KG1 (cell line): Measurements from ENCODE around the gene SCAMP4.
"Not testable (repeated sequence)": the region's sequence is repeated elsewhere in the genome, so short reads cannot be mapped to it uniquely, and the experiment has no call there.

Experiments used
- DNase-seq: peaks from one replicate; lab custom pipeline; 2025; lab: John Stamatoyannopoulos, UW

The SCAMP4 gene

DNA sequence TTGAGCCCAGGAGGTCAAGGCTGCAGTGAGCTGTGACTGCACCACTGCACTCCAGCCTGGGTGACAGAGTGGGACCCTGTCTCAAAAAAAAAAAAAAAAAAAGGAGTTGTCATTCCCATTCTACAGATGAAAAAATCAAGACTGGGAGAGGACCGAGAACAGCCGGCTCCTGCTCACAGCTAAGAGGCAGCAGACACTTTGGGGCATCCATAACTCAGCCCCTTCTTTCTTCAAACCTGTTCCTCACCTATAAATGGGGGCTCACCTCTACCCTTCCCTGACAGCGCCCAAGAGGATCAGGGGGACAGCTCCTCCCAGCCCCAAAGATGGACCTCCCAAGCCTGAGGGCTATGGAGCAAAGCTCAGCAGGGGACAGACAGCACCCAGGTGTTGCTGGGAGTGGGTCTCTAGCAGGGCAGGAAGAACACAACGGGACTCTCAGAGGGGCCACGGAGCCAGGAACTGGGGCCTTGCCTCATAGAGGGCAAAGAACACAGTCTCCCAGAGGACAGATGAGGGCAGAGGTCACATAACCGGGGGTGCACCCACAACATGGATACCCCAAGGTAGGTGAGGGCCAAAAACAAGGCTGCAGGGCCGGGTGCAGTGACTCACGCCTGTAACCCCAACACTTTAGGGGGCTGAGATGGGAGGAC lies 38.4 kb upstream of the SCAMP4 start:
- DNase-seq, result no peak

DNA sequence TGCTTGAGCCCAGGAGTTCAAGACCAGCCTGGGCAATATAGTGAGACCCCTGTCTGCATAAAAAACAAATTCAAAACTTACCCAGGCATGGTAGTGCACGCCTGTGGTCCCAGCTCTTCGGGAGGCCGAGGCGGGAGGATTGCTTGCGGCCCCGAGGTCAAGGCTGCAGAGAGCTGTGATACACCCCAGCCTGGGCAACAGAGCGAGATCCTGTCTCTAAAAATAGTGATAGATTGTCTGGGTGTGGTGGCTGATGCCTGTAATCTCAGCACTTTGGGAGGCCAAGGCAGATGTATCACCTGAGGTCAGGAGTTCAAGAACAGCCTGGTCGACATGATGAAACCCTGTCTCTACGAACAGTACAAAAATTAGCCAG lies 37.9 kb upstream of the SCAMP4 start:
- DNase-seq, result no peak

DNA sequence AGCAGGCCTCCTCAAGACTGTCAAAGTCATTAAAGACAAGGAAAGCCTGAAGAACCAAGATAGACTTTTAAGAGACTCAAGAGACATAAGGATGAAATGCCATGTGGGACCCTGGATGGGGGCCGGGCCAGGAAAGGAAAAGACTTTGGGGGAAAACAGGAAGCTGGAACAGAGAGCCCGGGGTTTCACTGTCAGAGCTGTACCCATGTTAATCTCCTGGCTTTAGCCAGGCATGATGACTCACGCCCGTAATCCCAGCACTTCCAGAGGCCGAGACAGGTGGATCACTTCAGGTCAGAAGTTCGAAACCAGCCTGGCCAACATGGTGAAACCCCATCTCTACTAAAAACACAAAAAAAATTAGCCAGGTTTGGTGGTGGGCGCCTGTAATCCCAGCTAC lies 36.2 kb upstream of the SCAMP4 start:
- no peak for DNase-seq

DNA sequence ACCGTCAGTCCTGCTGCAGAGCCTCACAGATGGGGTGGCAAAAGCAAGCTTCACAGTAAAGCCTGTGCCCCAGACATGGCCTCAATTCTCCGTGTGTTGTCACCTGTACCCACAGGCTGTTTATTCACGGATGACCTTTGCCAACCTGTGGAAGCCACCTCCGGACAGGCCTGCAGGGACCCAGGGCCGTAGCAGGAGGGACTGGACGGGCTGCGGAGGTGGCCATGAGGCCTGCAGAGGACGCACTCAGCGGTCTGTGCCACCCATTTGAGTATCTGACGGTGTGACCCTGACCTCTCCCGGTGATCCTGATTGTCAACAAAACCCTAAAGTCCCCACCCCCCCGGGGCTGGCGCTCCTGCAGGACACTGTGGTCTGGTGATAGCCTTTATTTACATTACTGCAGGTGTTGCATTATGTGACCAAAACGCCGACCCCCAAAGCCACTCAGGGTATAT lies 34.0 kb upstream of the SCAMP4 start:
- DNase-seq, result no peak

DNA sequence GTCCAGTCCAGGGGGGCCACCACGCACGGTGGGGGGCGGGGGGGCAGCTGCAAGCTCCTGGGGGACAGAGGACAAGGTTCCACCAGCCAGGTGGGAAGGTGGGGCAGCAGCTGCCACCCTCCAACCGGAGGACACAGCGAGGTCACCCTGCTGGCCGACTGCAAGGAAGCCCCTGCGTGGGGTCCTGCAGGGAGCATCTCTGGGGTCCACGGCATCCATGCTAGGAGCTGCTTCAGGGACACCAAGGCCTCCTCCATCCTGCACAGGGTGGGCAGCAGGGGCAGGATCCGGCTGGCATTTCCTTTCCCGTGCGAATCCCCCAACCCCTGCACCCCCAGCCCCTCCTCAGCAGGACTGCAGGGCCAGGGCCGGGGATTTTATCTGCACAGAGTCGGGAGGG lies 33.6 kb upstream of the SCAMP4 start:
- DNase-seq, result no peak

DNA sequence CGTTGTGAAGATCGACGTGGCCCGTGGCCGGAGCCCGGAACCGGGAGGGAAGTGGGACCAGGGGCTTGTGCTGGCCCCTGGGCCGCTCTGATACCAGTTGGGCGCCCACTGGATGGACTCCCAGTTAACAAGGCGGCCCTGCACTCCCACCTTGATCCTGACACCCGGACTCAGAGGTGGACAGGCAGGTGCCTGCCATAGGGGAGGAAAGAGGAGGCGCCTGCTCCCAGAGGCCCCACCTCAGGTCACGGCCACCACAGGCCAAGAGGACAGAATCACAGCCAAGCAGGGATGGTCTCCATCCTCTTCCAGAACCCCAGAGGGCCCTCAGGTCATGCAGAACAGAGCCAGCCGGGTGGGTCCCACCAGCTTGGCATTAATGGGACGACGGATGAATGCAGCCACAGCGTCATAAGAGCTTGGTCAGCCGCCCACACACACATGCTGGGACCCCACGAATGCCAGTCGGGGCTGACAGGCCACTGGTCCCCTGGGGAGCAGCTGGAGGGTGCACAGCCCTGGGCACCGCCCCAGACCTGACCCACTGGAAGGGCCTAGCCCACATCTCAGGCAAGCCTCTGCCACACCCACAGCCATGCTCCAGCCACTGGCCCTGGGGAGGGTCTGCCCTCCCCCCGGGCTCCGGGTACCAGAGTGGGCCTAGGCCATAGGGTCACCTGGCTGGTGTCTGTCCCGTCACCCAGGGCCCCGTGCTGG lies 32.2 kb upstream of the SCAMP4 start:
- DNase-seq, result no peak

DNA sequence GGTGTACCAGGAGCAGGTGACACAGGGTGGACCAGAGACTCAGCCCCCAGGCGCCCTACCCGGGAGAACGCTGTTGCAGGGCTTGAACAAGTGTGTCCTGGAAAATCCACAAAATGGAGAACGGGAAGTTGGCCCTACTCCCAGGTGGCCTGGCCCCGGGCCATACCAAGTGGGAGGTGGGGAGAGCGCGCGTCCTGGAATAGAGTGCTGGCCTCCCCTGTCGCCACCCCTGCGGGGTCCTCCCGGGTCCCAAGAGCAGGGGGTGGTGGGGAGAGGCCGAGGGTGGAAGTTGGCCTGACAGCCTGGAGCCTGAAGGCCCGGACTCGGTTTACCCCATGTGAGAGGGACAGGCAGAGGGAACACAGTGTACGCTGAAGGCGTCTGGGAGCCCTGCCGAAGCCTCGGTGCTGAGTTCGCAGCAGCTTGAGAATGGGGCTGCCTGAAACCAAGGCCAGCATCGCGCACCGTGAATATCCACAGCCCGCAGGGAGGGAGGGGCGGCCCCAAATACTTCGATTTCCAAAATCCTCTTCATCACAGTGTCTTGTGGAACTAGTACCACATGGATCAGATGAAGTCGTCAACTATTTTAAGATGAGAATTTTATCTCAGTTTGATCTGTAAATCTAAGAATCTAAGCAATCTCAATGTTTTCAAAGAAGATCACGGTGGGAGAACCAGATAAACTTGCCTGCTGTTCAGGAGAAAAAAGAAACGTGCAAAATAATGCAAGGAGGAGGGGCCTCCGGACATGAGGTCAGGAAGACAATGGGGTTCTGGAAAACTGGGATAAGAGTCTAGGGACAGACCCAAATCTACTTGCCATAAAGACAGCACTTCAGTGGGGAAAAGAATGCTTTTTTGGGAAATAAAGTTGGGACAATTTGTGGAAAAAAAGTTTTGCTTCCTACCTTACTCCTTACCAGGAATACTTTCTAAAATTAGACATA lies 31.4 kb upstream of the SCAMP4 start:
- DNase-seq, result no peak

DNA sequence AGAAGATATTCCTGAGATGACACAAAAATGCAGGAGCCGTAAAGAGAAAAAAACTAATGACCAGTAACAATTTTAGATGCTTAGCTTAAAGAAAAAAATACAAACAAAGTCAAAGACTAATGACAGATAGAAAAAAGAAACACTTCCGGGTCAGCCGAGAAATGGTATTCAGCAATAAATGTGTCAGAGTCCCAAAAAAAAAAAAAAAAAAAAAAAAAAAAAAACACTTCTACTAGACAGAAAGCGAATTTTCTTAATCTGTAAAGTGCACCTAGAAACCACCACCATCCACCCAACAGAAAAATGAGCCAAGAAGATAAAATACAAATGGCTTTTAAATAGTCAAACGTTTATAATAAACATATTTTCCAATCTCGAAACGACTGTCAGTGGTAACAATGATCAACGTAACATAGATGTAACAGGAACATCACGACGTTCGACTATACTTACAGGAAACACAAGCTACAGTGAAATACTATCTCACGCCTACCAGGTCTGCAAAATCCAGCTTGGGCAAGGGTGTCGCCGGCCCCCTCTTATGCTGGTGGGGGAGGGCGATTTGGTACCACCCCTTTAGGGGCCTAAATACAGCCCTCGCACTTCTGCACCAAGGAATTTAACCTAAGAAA lies 30.5 kb upstream of the SCAMP4 start:
- no peak for DNase-seq

DNA sequence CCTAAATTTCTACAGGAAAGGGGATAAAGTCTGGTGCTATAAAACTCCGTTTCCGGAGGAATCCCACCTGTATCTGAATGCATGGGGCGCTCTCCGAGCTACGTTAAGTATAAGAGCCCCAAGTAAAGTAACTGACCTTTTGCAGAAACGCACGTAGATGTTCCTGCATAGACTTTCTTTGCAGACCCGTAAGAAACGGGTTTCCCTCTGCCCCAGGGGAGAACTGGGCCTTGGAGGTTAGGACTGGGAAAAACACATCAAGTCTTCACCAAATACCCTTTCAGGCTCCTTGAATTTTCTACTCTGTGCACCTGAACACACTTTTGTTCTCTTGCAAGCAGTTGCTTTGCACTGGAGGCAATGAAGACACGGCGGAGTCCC lies 29.9 kb upstream of the SCAMP4 start:
- not testable (repeated sequence) for DNase-seq

DNA sequence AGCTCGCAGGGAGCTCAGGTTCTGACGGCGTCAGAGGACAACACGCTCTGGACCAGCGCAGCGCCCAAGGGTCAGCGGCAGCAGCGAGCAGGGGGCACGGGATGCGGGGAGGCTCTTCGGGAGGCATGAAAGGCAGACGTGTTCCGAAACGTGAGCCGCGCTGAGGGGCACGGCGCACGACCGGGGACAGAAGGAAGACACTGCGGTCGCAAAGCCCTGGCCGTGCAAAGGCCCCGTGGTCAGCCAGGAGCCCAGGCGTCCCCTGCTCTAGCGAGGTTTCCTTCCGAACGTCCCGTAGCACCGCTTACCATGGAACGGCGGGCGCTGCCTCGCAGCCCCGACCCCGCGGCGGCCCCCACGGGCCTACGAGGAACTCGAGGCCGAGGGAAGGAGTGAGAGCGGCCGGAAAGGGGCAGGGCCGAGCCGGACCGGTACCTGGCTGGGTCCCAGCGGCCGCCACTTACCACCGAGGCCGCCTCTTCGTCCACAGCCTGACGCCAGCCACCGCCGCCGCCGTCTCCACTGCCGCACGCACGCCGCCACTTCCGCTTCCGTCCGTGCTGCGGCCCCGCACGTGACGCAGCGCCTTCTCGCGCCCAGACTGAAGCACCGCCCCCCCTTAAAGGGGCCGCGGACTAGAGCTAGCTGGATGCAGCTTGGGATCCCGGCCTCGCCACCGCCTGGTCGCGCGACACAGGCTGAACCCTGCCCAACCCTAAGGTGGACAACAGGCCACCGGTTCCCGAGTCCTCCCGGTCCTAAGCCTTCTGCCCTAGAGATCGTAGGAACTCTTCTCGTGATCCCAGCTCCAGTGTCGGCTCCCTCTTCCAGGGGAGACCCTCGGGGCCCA lies 29.3 kb upstream of the SCAMP4 start:
- DNase-seq, result peak; percentile 51

DNA sequence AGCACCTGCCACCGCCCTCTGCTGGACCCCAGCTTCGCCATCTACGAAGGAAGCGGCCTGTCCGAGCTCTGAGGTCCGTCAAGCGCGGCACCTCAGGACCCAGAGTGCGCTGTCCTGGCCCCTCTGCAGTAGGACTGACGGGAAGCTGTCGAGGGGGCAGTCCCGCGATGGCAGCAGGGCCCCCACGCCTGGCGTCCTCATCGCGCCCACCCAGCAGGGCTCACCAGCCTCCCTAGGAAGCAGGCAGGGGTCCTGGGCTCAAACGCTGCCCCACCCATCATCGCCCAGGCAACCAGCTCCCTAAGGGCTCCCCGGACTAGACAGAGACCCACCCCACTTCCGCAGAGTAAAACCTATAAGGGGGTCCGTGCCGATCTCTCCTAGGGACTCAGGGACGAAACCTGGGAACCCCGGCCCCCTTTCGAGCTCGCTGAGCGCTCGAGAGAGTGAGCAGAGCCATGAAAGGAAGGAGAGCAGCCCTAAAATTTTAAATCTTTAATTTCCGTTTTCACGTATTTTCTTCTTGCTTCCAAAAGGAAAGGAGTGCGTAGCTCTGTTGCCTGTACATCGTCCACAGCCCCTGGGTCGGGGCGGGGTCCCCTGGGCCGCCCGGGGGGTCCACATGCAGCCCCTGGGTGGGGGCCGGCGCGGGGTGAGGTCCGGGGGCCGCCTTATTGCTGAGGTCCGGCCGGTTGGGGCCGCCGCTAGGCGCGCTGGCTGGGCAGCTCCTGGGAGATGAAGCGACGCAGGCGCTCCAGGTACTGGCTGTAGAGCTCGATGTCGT lies 28.5 kb upstream of the SCAMP4 start:
- DNase-seq, result not testable (repeated sequence)

DNA sequence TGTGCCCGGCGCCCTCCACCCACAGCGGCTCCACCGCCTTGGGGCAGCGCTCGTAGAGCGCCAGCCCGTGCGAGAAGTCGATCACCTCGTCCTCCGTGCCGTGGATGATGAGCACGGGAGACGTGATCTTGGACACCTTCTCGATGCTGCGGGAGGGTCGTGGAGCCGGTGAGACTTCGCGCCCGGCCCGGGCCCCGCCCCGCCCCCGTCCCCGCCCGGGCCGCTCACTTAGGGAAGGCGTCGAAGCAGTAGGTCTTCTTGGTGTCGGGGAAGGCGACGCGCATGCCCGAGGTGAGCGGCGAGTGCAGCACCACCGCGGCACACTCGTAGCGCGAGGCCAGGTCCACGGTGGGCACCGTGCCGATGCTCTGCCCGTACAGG lies 27.9 kb upstream of the SCAMP4 start:
- DNase-seq, result not testable (repeated sequence)

DNA sequence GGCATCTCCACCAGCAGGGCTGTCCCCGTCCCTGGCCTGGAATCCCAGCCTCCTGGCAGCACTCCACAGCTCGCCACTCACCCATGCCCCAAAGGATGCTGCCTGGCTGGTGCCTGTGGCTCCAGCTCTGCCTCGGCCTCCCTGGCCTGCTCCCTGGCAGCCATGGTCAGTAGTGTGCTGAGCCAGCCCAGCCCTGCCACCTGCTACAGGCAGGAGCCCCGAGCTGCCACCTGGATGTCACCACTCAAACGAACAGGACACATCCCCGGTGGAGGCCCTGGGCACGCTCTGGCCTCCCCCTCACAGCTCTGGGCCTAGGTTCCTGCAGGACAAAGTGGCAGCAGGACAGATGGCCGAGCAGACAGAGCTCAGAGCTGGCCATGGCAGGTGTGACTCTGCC lies 26.6 kb upstream of the SCAMP4 start:
- not testable (repeated sequence) for DNase-seq

DNA sequence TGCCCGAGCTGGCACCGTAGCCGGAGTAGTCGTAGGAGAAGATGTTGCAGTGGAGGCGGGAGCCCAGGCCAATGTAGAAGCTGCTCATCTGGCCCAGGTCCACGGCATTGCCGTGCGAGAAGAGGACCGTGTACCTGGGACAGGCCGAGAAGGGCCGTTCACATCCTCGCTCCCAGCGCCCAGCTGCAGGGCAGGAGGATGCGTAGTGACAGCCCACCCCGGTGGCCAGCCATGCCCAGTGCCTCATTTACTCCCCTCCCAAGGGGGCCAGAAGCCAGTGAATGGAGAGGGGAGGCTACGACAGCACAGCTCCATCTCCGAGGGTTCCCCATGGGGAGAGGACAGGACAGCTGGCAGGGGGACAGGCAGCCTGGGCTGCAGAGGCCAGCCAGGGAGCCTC lies 25.2 kb upstream of the SCAMP4 start:
- not testable (repeated sequence) for DNase-seq

DNA sequence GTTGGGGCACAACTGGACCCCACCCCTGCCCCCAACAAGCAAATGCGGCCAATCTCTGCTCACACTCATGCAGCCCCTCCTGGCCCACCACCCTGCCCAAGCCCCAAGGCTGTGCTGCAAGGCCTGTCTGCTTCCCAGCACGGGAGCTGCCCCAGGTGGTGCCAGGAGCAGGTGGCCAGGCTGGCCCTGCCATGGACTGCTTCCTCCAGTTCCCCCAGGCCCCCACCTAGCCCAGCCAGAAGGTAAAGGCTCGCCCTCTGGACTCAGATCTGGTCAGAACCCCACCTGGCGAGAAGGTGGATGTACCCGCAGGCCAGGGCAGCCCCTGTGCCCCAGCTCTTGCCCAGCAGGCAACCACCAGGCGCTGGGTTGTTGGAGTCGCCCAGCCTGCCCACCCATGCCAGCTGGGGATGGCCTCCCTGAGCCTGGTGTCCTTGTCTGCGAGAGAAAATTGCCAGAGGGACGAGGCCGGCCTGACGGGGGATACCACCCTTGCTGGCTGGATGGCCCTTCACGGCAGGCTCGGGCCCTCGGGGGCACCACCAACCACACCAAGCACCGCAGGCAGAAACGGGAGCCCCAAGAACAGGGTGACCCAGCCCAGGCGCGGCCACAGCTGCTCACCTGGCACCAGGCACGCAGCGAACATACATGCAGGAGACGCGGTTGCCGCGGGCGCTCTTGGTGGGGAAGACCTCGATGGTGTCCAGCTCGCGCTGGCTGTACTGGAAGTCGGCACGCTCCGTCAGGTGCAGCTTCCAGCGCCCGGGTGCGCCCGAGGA lies 24.4 kb upstream of the SCAMP4 start:
- DNase-seq, result no peak

DNA sequence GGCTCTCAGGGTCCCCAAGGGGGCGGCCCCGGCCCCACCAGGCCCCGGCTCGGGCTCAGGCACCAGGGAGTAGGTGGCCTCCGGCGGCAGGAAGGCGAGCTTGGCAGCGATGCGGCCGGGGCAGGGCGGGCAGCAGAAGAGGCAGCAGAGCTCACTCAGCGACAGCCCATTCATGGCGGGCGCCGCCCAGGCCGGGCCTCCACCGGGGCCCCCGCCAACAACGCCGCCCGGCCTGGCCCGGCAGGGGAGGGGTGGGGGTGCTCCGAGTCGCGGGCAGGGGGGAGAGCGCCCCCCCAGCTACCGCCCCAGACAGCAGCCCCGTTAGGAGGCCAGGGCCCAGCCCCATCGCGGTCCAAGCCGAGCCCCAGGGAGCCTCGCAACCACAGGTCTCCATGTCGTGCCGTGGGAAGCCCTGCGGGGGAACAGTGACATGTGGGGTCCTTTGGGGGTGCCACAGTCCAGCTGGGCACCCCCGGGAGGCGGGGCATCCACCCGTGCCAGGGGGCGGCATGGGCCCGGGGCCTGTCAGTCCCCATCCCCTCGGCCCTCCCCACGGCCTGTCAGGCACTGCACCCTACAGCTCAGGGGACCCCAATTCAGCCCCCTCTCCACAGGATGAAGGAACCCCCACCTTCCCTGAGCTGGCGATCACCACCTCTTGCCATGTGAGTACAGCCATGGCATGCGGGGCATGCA lies 23.7 kb upstream of the SCAMP4 start:
- DNase-seq, result not testable (repeated sequence)

DNA sequence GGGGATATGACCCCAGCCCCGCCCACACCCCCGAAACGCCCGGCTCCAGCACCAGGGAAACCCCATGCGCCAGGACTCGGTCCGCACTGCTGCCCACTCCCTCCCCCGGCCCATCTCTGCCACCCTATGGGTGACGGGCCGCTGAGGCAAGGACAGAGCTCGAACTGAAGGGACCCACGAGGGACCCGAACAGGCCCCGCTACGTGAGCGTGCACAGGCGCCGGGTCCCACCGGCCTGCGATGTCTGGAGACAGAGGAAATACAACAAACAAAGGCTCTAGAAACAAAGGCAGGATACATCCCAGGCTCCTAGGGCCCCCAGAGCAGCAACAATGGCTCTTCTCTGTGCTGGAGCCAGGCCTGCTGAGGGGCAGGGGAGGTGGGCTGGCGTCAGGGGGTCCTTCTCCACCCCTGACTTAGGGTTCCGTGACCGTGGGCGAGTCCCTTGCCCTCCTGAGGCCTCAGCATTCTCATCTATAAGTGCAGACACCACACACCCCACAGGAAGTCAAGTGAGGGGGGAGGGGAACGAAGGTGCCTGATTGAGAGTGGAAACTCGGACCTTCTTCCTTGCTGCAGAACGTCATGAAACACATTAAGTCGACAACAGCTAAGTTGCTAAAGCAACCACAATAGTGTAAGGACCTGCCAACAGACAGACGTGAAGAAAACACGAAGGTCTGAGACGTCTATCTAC lies 23.0 kb upstream of the SCAMP4 start:
- DNase-seq, result no peak
